Hepatocyte (in vitro differentiated cells): Measurements from ENCODE around the gene XRCC4.

Experiments used
- EZH2 ChIP-seq: fragments of 200-600 bp; sonication (generic); IDR thresholded peaks from 2 replicates; pipeline ENCODE4 v1.6.1; 2016; ENCODE audit warnings: antibody characterized with exemption, mild to moderate bottlenecking, borderline replicate concordance
- TF ChIP-seq, protein P1 (sequence below): fragments of 200-600 bp; sonication (generic); IDR thresholded peaks from 2 replicates; pipeline ENCODE4 v1.5.1; 2016; ENCODE audit warnings: antibody characterized with exemption, mild to moderate bottlenecking; ENCODE audit not compliant: poor library complexity

DNA sequence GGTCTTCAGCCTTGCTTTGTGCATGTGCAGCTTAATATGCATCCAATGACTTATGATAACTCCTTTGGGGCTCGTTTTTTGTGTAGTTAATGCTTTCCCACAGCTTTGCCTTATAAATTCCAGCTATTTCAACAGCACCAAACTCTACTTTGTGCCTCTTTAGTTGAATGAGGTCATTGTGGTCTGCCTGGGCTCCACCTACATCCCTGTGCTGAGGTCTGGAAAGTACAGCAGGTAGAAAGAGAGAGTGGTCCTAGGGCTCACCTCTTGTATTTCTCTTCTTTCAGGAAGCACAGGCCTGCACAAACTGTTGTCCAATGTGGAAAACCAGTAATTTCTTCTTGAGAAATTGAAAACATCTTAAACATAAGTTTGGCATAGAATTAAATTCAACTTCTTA lies 167.2 kb downstream of the XRCC4 start:
- TF ChIP-seq, protein P1, sequence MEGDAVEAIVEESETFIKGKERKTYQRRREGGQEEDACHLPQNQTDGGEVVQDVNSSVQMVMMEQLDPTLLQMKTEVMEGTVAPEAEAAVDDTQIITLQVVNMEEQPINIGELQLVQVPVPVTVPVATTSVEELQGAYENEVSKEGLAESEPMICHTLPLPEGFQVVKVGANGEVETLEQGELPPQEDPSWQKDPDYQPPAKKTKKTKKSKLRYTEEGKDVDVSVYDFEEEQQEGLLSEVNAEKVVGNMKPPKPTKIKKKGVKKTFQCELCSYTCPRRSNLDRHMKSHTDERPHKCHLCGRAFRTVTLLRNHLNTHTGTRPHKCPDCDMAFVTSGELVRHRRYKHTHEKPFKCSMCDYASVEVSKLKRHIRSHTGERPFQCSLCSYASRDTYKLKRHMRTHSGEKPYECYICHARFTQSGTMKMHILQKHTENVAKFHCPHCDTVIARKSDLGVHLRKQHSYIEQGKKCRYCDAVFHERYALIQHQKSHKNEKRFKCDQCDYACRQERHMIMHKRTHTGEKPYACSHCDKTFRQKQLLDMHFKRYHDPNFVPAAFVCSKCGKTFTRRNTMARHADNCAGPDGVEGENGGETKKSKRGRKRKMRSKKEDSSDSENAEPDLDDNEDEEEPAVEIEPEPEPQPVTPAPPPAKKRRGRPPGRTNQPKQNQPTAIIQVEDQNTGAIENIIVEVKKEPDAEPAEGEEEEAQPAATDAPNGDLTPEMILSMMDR, result no peak
- no peak for TF ChIP-seq EZH2
